ENCODE data around the gene ESYT3.

ESYT3 gene

DNA sequence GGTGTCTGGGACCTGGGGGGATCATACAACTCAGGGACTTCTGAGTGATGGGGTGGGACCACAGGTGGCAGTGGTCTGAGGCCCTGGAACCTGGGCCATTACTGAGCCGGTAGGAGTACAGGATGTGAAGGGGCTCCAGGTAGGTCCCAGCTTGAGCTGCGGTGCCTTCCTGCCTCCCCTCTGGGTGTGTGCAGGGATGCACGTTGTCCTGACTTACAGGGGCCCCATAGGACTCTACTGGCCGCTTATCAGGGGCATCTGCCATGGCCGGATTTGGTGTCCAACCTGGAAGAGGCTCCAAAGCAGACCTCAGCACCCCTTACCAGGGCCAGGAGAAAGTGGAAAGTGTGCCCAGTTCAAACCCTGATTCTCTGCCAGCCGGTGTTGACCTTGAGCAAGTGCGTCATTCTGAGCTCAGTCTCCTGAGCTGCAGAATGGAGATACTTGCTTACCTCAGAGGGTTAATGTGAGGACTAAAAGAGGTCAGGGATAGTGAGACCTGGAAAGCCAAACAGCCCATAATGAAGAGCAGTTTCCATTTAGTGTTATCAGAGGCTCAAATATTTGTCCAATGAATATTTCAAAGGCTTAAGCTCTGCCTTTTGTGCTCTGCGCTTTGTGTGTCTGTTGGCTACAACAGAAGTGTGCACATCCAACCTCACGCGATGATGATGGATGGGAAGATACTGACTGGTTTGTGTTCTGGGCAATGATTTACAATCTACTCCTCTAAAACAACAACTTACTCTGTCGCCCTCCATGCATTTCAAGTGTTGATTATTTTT is 35.4 kb upstream of the ESYT3 start:
- Histone ChIP-seq H3K27me3 (ENCODE audit: insufficient read depth, low read length) (no peaks in the 10 kb centered on the region), H3K4me3 (ENCODE audit: low read depth, low read length) (no peak overlapping the region), H3K4me1 (ENCODE audit: control insufficient read depth, insufficient read depth, low read length, unreplicated experiment) (no peaks in the 10 kb centered on the region), H3K27ac (ENCODE audit: low read depth, low read length) (no peak overlapping the region), H3K79me2 (ENCODE audit: control insufficient read depth, insufficient read depth, low read length, unreplicated experiment) (no peaks in the 10 kb centered on the region), H2AFZ (ENCODE audit: low read length, unreplicated experiment) (no peak overlapping the region), H3K36me3 (ENCODE audit: insufficient read depth, low read length) (no peaks in the 10 kb centered on the region)

- Histone ChIP-seq H3K4me3 (ENCODE audit: low read depth, low read length) (no peak overlapping the region), H3K4me1 (ENCODE audit: control insufficient read depth, insufficient read depth, low read length, unreplicated experiment) (no peaks in the 10 kb centered on the region), H3K79me2 (ENCODE audit: control insufficient read depth, insufficient read depth, low read length, unreplicated experiment) (no peaks in the 10 kb centered on the region), H3K36me3 (ENCODE audit: insufficient read depth, low read length) (no peaks in the 10 kb centered on the region), H3K27ac (ENCODE audit: low read depth, low read length) (no peak overlapping the region), H2AFZ (ENCODE audit: low read length, unreplicated experiment) (no peak overlapping the region), H3K27me3 (ENCODE audit: insufficient read depth, low read length) (no peaks in the 10 kb centered on the region)
Observed at GRCh38 chr3:138399766-138400165, 34.6 kb upstream of the ESYT3 start.

DNA sequence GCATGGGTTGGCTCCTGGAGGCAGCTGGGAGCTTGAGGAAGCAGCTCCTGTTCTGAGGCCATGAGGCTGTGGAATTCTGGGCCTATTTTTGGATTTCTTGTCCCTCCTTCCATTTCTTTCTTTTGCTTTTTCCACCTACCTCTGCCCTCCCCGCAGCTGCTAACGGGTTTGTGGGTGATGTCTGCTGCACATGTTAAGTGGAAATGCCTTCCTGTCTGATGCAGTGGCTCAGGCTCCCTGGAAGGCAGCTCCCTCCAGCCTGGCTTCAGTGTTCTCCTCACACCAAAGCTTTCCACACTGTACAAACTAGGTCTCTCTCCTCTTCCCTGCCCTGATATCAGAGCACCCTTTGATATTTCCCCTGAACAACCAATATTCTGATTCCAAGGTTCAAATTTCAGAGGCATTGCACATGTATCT is 33.8 kb upstream of the ESYT3 start:
- Histone ChIP-seq H3K4me1 (ENCODE audit: control insufficient read depth, insufficient read depth, low read length, unreplicated experiment) (no peaks in the 10 kb centered on the region), H3K36me3 (ENCODE audit: insufficient read depth, low read length) (no peaks in the 10 kb centered on the region; the same call in 1 of the 2 replicates), H3K4me3 (ENCODE audit: low read depth, low read length) (no peak overlapping the region), H3K79me2 (ENCODE audit: control insufficient read depth, insufficient read depth, low read length, unreplicated experiment) (no peaks in the 10 kb centered on the region), H2AFZ (ENCODE audit: low read length, unreplicated experiment) (no peak overlapping the region), H3K27ac (ENCODE audit: low read depth, low read length) (no peak overlapping the region), H3K27me3 (ENCODE audit: insufficient read depth, low read length) (no peaks in the 10 kb centered on the region)

DNA sequence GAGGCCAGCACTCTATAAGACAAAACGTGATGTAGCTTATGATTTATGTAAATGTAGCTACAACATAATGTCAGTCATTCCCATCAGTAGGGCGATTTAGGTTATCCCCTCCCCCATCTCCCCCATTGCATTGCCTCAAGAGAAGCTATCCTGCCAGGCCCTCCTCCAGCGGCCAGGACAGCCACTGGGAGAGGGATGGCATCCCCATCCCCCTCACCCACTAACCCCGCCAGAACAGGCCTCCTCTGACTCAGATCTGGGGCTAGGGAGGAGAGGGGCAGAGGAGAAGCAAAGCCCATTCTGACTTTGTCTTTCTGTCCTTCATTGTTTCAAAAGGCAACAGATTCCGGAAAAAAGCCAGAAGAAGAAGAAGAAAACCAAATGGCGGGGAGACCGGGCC is 32.6 kb upstream of the ESYT3 start:
- no peaks in the 10 kb centered on the region for H3K79me2 ChIP-seq (ENCODE audit: control insufficient read depth, insufficient read depth, low read length, unreplicated experiment)
- no peak overlapping the region for H3K27ac ChIP-seq (ENCODE audit: low read depth, low read length)
- no peaks in the 10 kb centered on the region for H3K4me1 ChIP-seq (ENCODE audit: control insufficient read depth, insufficient read depth, low read length, unreplicated experiment)
- no peak overlapping the region for H2AFZ ChIP-seq (ENCODE audit: low read length, unreplicated experiment)
- H3K27me3 ChIP-seq (ENCODE audit: insufficient read depth, low read length): no peaks in the 10 kb centered on the region
- H3K36me3 ChIP-seq (ENCODE audit: insufficient read depth, low read length): no peaks in the 10 kb centered on the region; the same call in 1 of the 2 replicates
- no peak overlapping the region for H3K4me3 ChIP-seq (ENCODE audit: low read depth, low read length)

GRCh38 chr3:138404121-138404520 is 30.3 kb upstream of the ESYT3 start:
- H3K4me1 ChIP-seq (ENCODE audit: control insufficient read depth, insufficient read depth, low read length, unreplicated experiment): no peaks in the 10 kb centered on the region
- H3K27ac ChIP-seq (ENCODE audit: low read depth, low read length): no peak overlapping the region
- no peaks in the 10 kb centered on the region for H3K79me2 ChIP-seq (ENCODE audit: control insufficient read depth, insufficient read depth, low read length, unreplicated experiment)
- no peak overlapping the region for H2AFZ ChIP-seq (ENCODE audit: low read length, unreplicated experiment)
- H3K36me3 ChIP-seq (ENCODE audit: insufficient read depth, low read length): no peaks in the 10 kb centered on the region; the same call in 1 of the 2 replicates
- no peak overlapping the region for H3K4me3 ChIP-seq (ENCODE audit: low read depth, low read length)
- no peaks in the 10 kb centered on the region for H3K27me3 ChIP-seq (ENCODE audit: insufficient read depth, low read length)

- H3K4me1 ChIP-seq (ENCODE audit: control insufficient read depth, insufficient read depth, low read length, unreplicated experiment): no peaks in the 10 kb centered on the region
- H2AFZ ChIP-seq (ENCODE audit: low read length, unreplicated experiment): no peak overlapping the region
- H3K4me3 ChIP-seq (ENCODE audit: low read depth, low read length): no peak overlapping the region
- H3K27me3 ChIP-seq (ENCODE audit: insufficient read depth, low read length): no peaks in the 10 kb centered on the region
- no peaks in the 10 kb centered on the region; the same call in 1 of the 2 replicates for H3K36me3 ChIP-seq (ENCODE audit: insufficient read depth, low read length)
- H3K27ac ChIP-seq (ENCODE audit: low read depth, low read length): no peak overlapping the region
- no peaks in the 10 kb centered on the region for H3K79me2 ChIP-seq (ENCODE audit: control insufficient read depth, insufficient read depth, low read length, unreplicated experiment)
Observed at GRCh38 chr3:138405001-138405400, 29.4 kb upstream of the ESYT3 start.

- Histone ChIP-seq H2AFZ (ENCODE audit: low read length, unreplicated experiment) (no peak overlapping the region), H3K27ac (ENCODE audit: low read depth, low read length) (no peak overlapping the region), H3K79me2 (ENCODE audit: control insufficient read depth, insufficient read depth, low read length, unreplicated experiment) (no peaks in the 10 kb centered on the region), H3K4me1 (ENCODE audit: control insufficient read depth, insufficient read depth, low read length, unreplicated experiment) (no peaks in the 10 kb centered on the region), H3K36me3 (ENCODE audit: insufficient read depth, low read length) (no peaks in the 10 kb centered on the region; the same call in 1 of the 2 replicates), H3K4me3 (ENCODE audit: low read depth, low read length) (no peak overlapping the region), H3K27me3 (ENCODE audit: insufficient read depth, low read length) (no peaks in the 10 kb centered on the region)
Observed at GRCh38 chr3:138405486-138405885, 28.9 kb upstream of the ESYT3 start.

DNA sequence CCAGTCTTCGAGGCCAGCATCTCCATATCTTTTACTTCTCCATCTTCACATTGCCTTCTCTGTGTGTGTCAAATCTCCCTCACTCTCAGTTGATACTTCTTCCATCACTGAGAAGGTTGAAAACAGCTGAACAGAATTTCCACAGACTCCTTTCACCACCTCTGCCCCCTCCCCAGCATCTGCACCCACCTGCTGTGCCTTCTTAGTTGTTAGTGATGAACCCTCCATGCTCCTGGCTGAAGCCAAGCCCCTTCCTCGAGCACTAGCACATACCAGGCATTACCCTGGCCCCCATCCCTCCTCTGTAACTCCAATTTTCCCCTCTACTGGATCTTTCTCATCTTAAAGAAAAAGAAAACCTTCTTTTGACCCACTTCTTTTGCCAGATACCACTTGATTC is 27.8 kb upstream of the ESYT3 start:
- H3K4me1 ChIP-seq (ENCODE audit: control insufficient read depth, insufficient read depth, low read length, unreplicated experiment): no peaks in the 10 kb centered on the region
- no peaks in the 10 kb centered on the region; the same call in 1 of the 2 replicates for H3K36me3 ChIP-seq (ENCODE audit: insufficient read depth, low read length)
- H3K27me3 ChIP-seq (ENCODE audit: insufficient read depth, low read length): no peaks in the 10 kb centered on the region
- no peak overlapping the region for H3K4me3 ChIP-seq (ENCODE audit: low read depth, low read length)
- H3K27ac ChIP-seq (ENCODE audit: low read depth, low read length): no peak overlapping the region
- H3K79me2 ChIP-seq (ENCODE audit: control insufficient read depth, insufficient read depth, low read length, unreplicated experiment): no peaks in the 10 kb centered on the region
- no peak overlapping the region for H2AFZ ChIP-seq (ENCODE audit: low read length, unreplicated experiment)

DNA sequence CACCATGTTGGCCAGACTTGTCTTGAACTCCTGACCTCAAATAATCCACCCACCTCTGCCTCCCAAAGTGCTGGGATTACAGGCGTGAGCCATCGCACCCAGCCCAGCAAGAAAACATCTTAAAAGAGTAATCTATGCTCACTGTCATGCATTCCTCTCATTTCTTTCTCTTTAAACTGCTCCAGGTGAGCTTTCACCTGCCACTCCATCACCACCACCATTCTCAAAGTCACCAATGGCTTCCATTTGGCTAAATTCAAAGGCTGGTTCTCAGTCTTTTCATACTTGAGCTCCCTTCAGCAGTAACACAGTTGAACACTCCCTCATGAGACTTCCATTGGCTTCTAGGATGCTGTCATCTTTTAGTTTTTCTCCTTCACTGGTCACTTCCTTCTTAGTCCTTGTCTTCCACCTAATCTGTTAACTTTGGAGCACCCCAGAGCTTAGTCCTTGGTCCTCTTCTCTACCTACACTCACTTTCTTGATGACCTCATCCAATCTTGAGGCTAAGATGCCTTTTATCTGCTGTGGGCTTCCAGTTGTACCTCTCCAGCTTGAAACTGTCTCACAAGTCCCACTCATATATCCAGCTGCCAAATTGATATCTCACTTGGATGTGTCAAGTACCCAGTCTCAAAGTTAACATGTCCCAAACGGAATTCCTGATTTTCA is 27.0 kb upstream of the ESYT3 start:
- Histone ChIP-seq H3K36me3 (ENCODE audit: insufficient read depth, low read length) (no peaks in the 10 kb centered on the region; the same call in 1 of the 2 replicates), H3K4me1 (ENCODE audit: control insufficient read depth, insufficient read depth, low read length, unreplicated experiment) (peaks cover under 1% of the 10 kb centered on the region), H3K27me3 (ENCODE audit: insufficient read depth, low read length) (no peaks in the 10 kb centered on the region), H3K27ac (ENCODE audit: low read depth, low read length) (no peak overlapping the region), H3K4me3 (ENCODE audit: low read depth, low read length) (no peak overlapping the region), H2AFZ (ENCODE audit: low read length, unreplicated experiment) (no peak overlapping the region), H3K79me2 (ENCODE audit: control insufficient read depth, insufficient read depth, low read length, unreplicated experiment) (no peaks in the 10 kb centered on the region)

GRCh38 chr3:138408751-138409570 is 25.5 kb upstream of the ESYT3 start:
- Histone ChIP-seq H3K4me1 (ENCODE audit: control insufficient read depth, insufficient read depth, low read length, unreplicated experiment) (peaks cover 10% of the 10 kb centered on the region), H3K36me3 (ENCODE audit: insufficient read depth, low read length) (no peaks in the 10 kb centered on the region; the same call in 1 of the 2 replicates), H3K27me3 (ENCODE audit: insufficient read depth, low read length) (no peaks in the 10 kb centered on the region), H3K27ac (ENCODE audit: low read depth, low read length) (no peak overlapping the region), H2AFZ (ENCODE audit: low read length, unreplicated experiment) (no peak overlapping the region), H3K79me2 (ENCODE audit: control insufficient read depth, insufficient read depth, low read length, unreplicated experiment) (no peaks in the 10 kb centered on the region), H3K4me3 (ENCODE audit: low read depth, low read length) (no peak overlapping the region)
